ENCODE data around the gene GNA14.

- TF ChIP-seq CTCF (conservative IDR thresholded peaks at IDR 0.05 in 1 of 2, IDR thresholded peaks at IDR 0.05 in 1 of 2; ENCODE audit: low read depth in 1 of 2, low read length in 2 of 2): no peak
- no peak for TF ChIP-seq EZH2 (IDR thresholded peaks at IDR 0.05; ENCODE audit: low read length, missing control alignments)
Measured at GRCh38 chr9:77554586-77555105, 93.5 kb downstream of the GNA14 start.

Measured in fibroblast of lung (primary cell).